GM23338 (cell line): Measurements from ENCODE around the gene CFAP77. TPM values are rescaled to one million over a fixed set of nuclear protein-coding genes. Genes with fewer than 3 reads are reported as not detected.

ENCODE experiments used
- ATAC-seq: fragments of 200-7000 bp; cut with Tn5 transposase; 3 replicates; pipeline ENCODE4 v1.9.1; 2020
- DNase-seq: peaks from one replicate; pipeline ENCODE4 v3.0.0-alpha.2; 2015; ENCODE audit warnings: low spot score
- H2AFZ ChIP-seq: fragments of 200-600 bp; sonication (generic); 2 replicates; pipeline ENCODE4 v1.8.0; 2016; ENCODE audit warnings: antibody characterized with exemption, mild to moderate bottlenecking, moderate library complexity
- H3F3A ChIP-seq: fragments of 200-600 bp; sonication (generic); replicated peaks from 2 replicates; pipeline ENCODE4 v1.8.0; 2017; ENCODE audit warnings: antibody characterized with exemption, mixed run types, low read depth
- H3K27ac ChIP-seq: fragments of 200-600 bp; sonication (generic); 2 replicates; pipeline ENCODE4 v1.6.1; 2016; ENCODE audit warnings: low read depth
- H3K27me3 ChIP-seq: fragments of 200-600 bp; sonication (generic); 2 replicates; pipeline ENCODE4 v1.8.0; 2016; ENCODE audit warnings: mild to moderate bottlenecking, mixed run types, moderate library complexity; ENCODE audit not compliant: insufficient read depth
- H3K36me3 ChIP-seq: fragments of 200-600 bp; sonication (generic); 2 replicates; pipeline ENCODE4 v1.8.0; 2016; ENCODE audit warnings: mild to moderate bottlenecking; ENCODE audit not compliant: insufficient read depth
- H3K4me1 ChIP-seq: fragments of 200-600 bp; sonication (generic); 2 replicates; pipeline ENCODE4 v1.8.0; 2016; ENCODE audit warnings: mild to moderate bottlenecking, moderate library complexity; ENCODE audit not compliant: insufficient read depth
- H3K4me2 ChIP-seq: fragments of 200-600 bp; sonication (generic); 2 replicates; pipeline ENCODE4 v1.7.1; 2017; ENCODE audit warnings: mixed run types
- H3K4me3 ChIP-seq: fragments of 200-600 bp; sonication (generic); 2 replicates; pipeline ENCODE4 v1.6.1; 2016; ENCODE audit warnings: mixed run types
- H3K79me2 ChIP-seq: fragments of 200-600 bp; sonication (generic); replicated peaks from 2 replicates; pipeline ENCODE4 v1.8.0; 2017; ENCODE audit warnings: mild to moderate bottlenecking; ENCODE audit not compliant: insufficient read depth
- H3K9me2 ChIP-seq: fragments of 200-600 bp; sonication (generic); 2 replicates; pipeline ENCODE4 v1.8.0; 2017; ENCODE audit not compliant: insufficient read depth
- H4K20me1 ChIP-seq: fragments of 200-600 bp; sonication (generic); replicated peaks from 2 replicates; pipeline ENCODE4 v1.8.0; 2017; ENCODE audit warnings: mild to moderate bottlenecking; ENCODE audit not compliant: insufficient read depth
- H3K27ac Mint-ChIP-seq: 2 replicates; pipeline ENCODE4 v1.8.0; 2020; ENCODE audit warnings: inconsistent platforms, mild to moderate bottlenecking, moderate library complexity, mixed read lengths
- H3K27me3 Mint-ChIP-seq: 3 replicates; pipeline ENCODE4 v1.8.0; 2022; ENCODE audit warnings: low read depth, mild to moderate bottlenecking, moderate library complexity, mixed read lengths, inconsistent platforms; ENCODE audit not compliant: insufficient read depth, poor library complexity
- H3K36me3 Mint-ChIP-seq: 3 replicates; pipeline ENCODE4 v1.8.0; 2021; ENCODE audit warnings: low read depth, mild to moderate bottlenecking, inconsistent platforms, moderate library complexity, mixed read lengths
- H3K4me1 Mint-ChIP-seq: 3 replicates; pipeline ENCODE4 v1.8.0; 2020; ENCODE audit warnings: mild to moderate bottlenecking, inconsistent platforms, mixed read lengths
- H3K4me3 Mint-ChIP-seq: 3 replicates; pipeline ENCODE4 v1.8.0; 2021; ENCODE audit warnings: moderate library complexity, mild to moderate bottlenecking, inconsistent platforms, mixed read lengths
- H3K9me3 Mint-ChIP-seq: 3 replicates; pipeline ENCODE4 v1.8.0; 2020; ENCODE audit warnings: moderate library complexity, mild to moderate bottlenecking, inconsistent platforms, mixed read lengths
- CREB1 ChIP-seq: fragments of 250-450 bp; sonication (Bioruptor Pico); IDR thresholded peaks from 2 replicates; pipeline ENCODE4 v1.5.0; 2020; ENCODE audit warnings: low read depth, mild to moderate bottlenecking, moderate library complexity
- ETS1 ChIP-seq: IDR thresholded peaks from 2 replicates; pipeline ENCODE4 v1.6.1; 2016; ENCODE audit warnings: antibody characterized with exemption
- EZH2 ChIP-seq: fragments of 200-600 bp; sonication (generic); IDR thresholded peaks from one replicate; pipeline ENCODE4 v1.8.0; 2017; ENCODE audit warnings: antibody characterized with exemption, mild to moderate bottlenecking, low read depth; ENCODE audit not compliant: unreplicated experiment
- EZH2phosphoT487 ChIP-seq: fragments of 200-600 bp; sonication (generic); IDR thresholded peaks from one replicate; pipeline ENCODE4 v1.8.1; 2018; ENCODE audit warnings: antibody characterized with exemption; ENCODE audit not compliant: unreplicated experiment
- NANOG ChIP-seq: IDR thresholded peaks from 2 replicates; pipeline ENCODE4 v1.6.1; 2016; ENCODE audit warnings: antibody characterized with exemption, borderline replicate concordance
- REST ChIP-seq: IDR thresholded peaks from one replicate; pipeline ENCODE4 v1.6.1; 2018; ENCODE audit warnings: antibody characterized with exemption; ENCODE audit not compliant: unreplicated experiment
- STAT1 ChIP-seq: IDR thresholded peaks from one replicate; pipeline ENCODE4 v1.6.1; 2016; ENCODE audit warnings: antibody characterized with exemption; ENCODE audit not compliant: unreplicated experiment
- ZNF114 ChIP-seq: fragments of 250-450 bp; sonication (Bioruptor Pico); IDR thresholded peaks from 2 replicates; pipeline ENCODE4 v1.5.0; 2020; ENCODE audit warnings: mild to moderate bottlenecking, moderate library complexity
- ZNF331 ChIP-seq: fragments of 250-450 bp; sonication (Bioruptor Pico); IDR thresholded peaks from 2 replicates; pipeline ENCODE4 v1.5.0; 2020; ENCODE audit warnings: low read depth, mild to moderate bottlenecking, moderate library complexity
- ZNF462 ChIP-seq: fragments of 250-450 bp; sonication (Bioruptor Pico); IDR thresholded peaks from 2 replicates; pipeline ENCODE4 v1.5.0; 2020; ENCODE audit warnings: mild to moderate bottlenecking, moderate library complexity
- polyA plus RNA-seq: library from polyadenylated mRNA; unstranded; fragments of >200 nt; fragmentation: Nextera tagmentation; extraction: Ambion mirVana; gene quantifications from 2 replicates; pipeline ENCODE4 v1.2.1, GENCODE V29; 2016
- total RNA-seq: library from RNA; depleted of rRNA; stranded (reverse); fragments of >200 nt; shearing (Covaris generic); gene quantifications from 2 replicates; pipeline ENCODE4 v1.2.3, GENCODE V29; 2014

Gene CFAP77
- total and polyA plus RNA-seq, 2 experiments from 2014 or later, result 0.97 to 1.3 TPM

- TF ChIP-seq REST, result no peak
- no peak for TF ChIP-seq EZH2phosphoT487
- TF ChIP-seq CREB1 (CRISPR knock-in tag), result no peak
- TF ChIP-seq STAT1, result no peak
- TF ChIP-seq EZH2, result no peak
Measured at GRCh38 chr9:132413926-132414325, 3.9 kb downstream of the CFAP77 start (continued).

GRCh38 chr9:132414731-132415130, 4.7 kb downstream of the CFAP77 start:
- no peak overlapping the region for H3K4me3 Mint-ChIP-seq
- Histone ChIP-seq H3K4me3 (no peak overlapping the region), H3F3A (no peaks in the 10 kb centered on the region), H3K27ac (no peak overlapping the region), H4K20me1 (no peaks in the 10 kb centered on the region), H3K27me3 (peaks cover 10% of the 10 kb centered on the region), H3K4me2 (no peak overlapping the region; the same call in 1 of the 2 replicates), H3K36me3 (no peaks in the 10 kb centered on the region), H3K9me2 (no peaks in the 10 kb centered on the region), H2AFZ (no peak overlapping the region), H3K4me1 (peaks cover 18% of the 10 kb centered on the region), H3K79me2 (no peaks in the 10 kb centered on the region)
- no peak overlapping the region for H3K27ac Mint-ChIP-seq
- H3K4me1 Mint-ChIP-seq, result peaks cover 24% of the 10 kb centered on the region
- H3K36me3 Mint-ChIP-seq, result no peaks in the 10 kb centered on the region
- TF ChIP-seq ZNF114 (CRISPR knock-in tag), result no peak
- TF ChIP-seq NANOG, result no peak
- TF ChIP-seq ETS1, result no peak
- TF ChIP-seq ZNF331 (CRISPR knock-in tag), result no peak
- no peak for TF ChIP-seq ZNF462 (CRISPR knock-in tag)
- no peak for TF ChIP-seq REST
- TF ChIP-seq EZH2phosphoT487, result no peak
- no peaks in the 10 kb centered on the region for H3K9me3 Mint-ChIP-seq
- peaks cover 23% of the 10 kb centered on the region for H3K27me3 Mint-ChIP-seq
- DNase-seq (no peak), ATAC-seq (no peak)
